ENCODE data around the gene RNF123. TPM values are rescaled to one million over a fixed set of nuclear protein-coding genes. Genes with fewer than 3 reads are reported as not detected.
A peak's percentile ranks its signal among the peaks of the same experiment; 100 is the strongest.

RNF123 gene
- total RNA-seq, 1 experiment from 2014 or later = 40.6 TPM

DNA sequence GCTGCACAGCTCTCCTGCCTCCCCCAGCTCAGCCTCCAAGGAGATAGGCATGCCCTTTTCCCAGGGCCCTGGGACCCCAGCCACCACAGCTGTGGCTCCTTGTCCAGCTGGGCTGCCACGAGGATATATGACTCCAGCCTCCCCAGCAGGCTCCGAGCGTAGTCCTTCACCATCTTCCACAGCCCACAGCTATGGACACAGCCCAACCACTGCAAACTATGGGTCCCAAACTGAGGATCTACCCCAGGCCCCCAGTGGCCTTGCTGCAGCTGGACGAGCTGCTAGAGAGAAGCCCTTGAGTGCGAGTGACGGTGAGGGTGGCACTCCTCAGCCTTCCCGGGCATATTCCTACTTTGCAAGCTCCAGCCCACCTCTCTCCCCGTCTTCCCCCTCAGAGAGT is 35.7 kb upstream of the RNF123 start:
- H3K4ac ChIP-seq (ENCODE audit: low read depth, low read length) = no peak overlapping the region
- no peak overlapping the region for H3K9ac ChIP-seq (ENCODE audit: extremely low read depth, insufficient read length, low read length)
- Mint-ChIP-seq H3K36me3 (ENCODE audit: insufficient read depth in 1 of 3, low read depth in 3 of 3) (no peaks in the 10 kb centered on the region; a peak in 1 of 7 replicates), H3K9me3 (no peaks in the 10 kb centered on the region), H3K4me1 (no peaks in the 10 kb centered on the region), H3K27me3 (ENCODE audit: low read depth) (no peaks in the 10 kb centered on the region), H3K4me3 (no peak overlapping the region), H3K27ac (peak overlapping the region; percentile 57 to 79 (median 68); a peak in 3 of 7 replicates)
- no peaks in the 10 kb centered on the region for H4K20me1 ChIP-seq (ENCODE audit: control insufficient read depth, insufficient read depth, insufficient read length)
- no peaks in the 10 kb centered on the region for H3K79me2 ChIP-seq (ENCODE audit: insufficient read depth, low read length)
- no peaks in the 10 kb centered on the region for H3K27me3 ChIP-seq (ENCODE audit: insufficient read depth, low read length)
- H2BK120ac ChIP-seq (ENCODE audit: low read depth, low read length, poor library complexity, severe bottlenecking) = no peak overlapping the region
- no peak overlapping the region for H3K23ac ChIP-seq (ENCODE audit: insufficient read length, low read depth, low read length)
- no peak overlapping the region; the same call in 1 of the 2 replicates for H3K14ac ChIP-seq (ENCODE audit: insufficient read depth, low read length)
- H3K18ac ChIP-seq (ENCODE audit: insufficient read length, low read depth, low read length) = no peak overlapping the region
- H3K27ac ChIP-seq (ENCODE audit: insufficient read length, low read depth, low read length) = no peak overlapping the region
- no peak overlapping the region for H2AK5ac ChIP-seq (ENCODE audit: insufficient read length, low read length)
- H3T11ph ChIP-seq (ENCODE audit: low read length) = no peak overlapping the region
- no peaks in the 10 kb centered on the region for H3K4me1 ChIP-seq (ENCODE audit: insufficient read depth, low read length)
- H3K4me2 ChIP-seq (ENCODE audit: insufficient read depth, insufficient read length, low read length) = no peak overlapping the region
- no peak overlapping the region for H2AFZ ChIP-seq (ENCODE audit: low read length)
- H4K91ac ChIP-seq (ENCODE audit: insufficient read length, low read depth, low read length) = no peak overlapping the region
- no peak overlapping the region for H3K56ac ChIP-seq (ENCODE audit: insufficient read length, low read depth, low read length)
- no peak overlapping the region for H4K8ac ChIP-seq (replicated peaks; ENCODE audit: insufficient read length, low read depth, low read length)
- no peak for DNase-seq
- no peak overlapping the region for H2BK15ac ChIP-seq (ENCODE audit: low read depth, low read length)
- no peaks in the 10 kb centered on the region for H3K9me3 ChIP-seq (ENCODE audit: control insufficient read depth, low read depth, low read length)
- H2BK12ac ChIP-seq (ENCODE audit: insufficient read length, low read depth, low read length) = no peak overlapping the region
- no peaks in the 10 kb centered on the region for H3K23me2 ChIP-seq (ENCODE audit: insufficient read length, low read depth, low read length, poor library complexity, severe bottlenecking)
- TF ChIP-seq, protein P1, sequence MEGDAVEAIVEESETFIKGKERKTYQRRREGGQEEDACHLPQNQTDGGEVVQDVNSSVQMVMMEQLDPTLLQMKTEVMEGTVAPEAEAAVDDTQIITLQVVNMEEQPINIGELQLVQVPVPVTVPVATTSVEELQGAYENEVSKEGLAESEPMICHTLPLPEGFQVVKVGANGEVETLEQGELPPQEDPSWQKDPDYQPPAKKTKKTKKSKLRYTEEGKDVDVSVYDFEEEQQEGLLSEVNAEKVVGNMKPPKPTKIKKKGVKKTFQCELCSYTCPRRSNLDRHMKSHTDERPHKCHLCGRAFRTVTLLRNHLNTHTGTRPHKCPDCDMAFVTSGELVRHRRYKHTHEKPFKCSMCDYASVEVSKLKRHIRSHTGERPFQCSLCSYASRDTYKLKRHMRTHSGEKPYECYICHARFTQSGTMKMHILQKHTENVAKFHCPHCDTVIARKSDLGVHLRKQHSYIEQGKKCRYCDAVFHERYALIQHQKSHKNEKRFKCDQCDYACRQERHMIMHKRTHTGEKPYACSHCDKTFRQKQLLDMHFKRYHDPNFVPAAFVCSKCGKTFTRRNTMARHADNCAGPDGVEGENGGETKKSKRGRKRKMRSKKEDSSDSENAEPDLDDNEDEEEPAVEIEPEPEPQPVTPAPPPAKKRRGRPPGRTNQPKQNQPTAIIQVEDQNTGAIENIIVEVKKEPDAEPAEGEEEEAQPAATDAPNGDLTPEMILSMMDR (conservative IDR thresholded peaks at IDR 0.05) = no peak
- no peak overlapping the region for H2BK20ac ChIP-seq (ENCODE audit: low read depth, low read length, poor library complexity, severe bottlenecking)
- H4K5ac ChIP-seq (ENCODE audit: insufficient read length, low read depth, low read length) = no peak overlapping the region
- no CpG with 5 or more reads among the region's 8 CpGs for WGBS (ENCODE audit: extremely low coverage, insufficient read length, low lambda C conversion rate)
- no peak overlapping the region for H2BK5ac ChIP-seq (ENCODE audit: insufficient read length, low read length)
- H3K79me1 ChIP-seq (ENCODE audit: insufficient read depth, low read depth, low read length, poor library complexity, severe bottlenecking) = no peaks in the 10 kb centered on the region

All from H9 (cell line).